NCI-H526 treated with DMSO at 0.1 percent for 48 hours (cell line): ENCODE measurements around the gene RNASE12.
"Not testable (repeated sequence)": the region's sequence is repeated elsewhere in the genome, so short reads cannot be mapped to it uniquely, and the experiment has no call there.

Source experiments
- DNase-seq: peaks from one replicate; lab custom pipeline; 2025; lab: John Stamatoyannopoulos, UW

Gene RNASE12

DNA sequence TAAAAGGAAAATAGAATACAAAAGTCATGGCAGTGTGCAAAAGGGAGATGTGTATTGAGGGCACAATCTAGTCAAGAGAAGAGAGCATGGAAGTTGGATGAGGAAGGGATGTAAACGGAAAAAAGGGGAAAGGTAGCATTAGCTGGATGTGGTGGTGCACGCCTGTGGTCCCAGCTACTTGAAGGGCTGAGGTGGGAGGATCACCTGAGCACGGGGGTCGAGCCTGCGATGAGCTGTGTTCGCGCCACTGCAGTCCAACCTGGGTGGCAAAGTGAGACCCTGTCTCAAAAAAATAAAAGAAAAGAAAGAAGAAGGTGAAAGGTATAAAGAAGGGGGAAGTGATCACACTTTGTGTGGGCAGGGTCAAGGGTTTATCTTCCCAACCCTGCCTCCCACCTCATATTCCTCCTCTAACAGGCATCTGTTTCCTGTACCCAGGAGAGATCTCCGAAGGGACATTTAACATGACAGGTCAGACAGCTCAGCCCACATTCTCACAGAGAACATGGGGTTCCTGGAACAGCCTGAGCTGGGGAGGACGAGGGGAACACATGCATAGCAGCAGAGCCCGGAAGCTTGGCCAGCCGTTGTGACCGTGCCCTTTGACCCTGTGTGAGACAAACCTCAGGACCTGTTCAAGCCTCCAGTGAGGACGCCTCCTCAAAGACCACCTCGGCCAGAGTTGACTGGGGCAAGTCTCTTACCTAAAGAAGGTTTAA lies 12.2 kb downstream of the RNASE12 start:
- no peak for DNase-seq

DNA sequence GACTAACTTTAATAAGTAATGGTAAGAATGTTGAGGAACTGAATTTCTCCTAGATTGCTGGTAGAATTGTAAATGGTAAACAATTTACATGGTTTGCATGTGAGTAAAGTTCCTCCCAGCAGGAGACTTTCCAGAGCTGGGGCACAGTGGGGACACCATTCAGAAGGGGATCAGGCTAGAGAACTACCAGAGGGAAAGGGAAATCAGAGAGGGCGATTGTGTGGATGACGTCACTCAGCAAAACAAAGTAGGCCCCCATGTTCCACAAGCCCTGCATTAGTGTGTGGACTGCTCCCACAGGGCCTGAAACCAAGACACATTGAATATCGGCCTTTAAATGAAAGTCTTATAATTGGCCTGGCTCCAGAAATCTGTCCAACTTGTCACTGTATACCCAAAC lies 12.9 kb downstream of the RNASE12 start:
- DNase-seq, result no peak

DNA sequence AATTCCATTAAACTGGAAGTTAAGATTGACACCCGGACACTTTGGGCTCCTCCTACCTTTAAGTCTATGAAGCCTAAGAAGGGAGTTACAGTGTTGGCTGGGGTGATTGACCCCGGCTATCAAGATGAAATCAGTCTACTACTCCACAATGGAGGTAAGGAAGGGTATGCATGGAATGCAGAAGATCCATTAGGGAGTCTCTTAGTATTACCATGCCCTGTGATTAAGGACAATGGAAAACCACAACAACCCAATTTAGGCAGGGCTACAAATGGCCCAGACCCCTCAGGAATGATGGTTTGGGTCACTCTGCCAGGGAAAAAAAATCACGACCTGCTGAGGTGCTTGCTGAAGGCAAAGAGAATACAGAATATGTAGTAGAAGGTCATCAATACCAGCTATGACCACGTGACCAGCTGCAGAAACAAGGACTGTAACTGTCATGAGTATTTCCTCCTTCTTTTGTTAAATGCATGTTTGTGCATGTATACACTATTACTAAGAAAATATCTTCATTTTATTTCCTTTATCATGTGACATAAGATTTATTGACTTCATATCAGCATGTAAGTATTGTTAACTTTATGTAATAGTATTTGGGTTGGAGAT lies 18.7 kb downstream of the RNASE12 start:
- DNase-seq, result not testable (repeated sequence)

DNA sequence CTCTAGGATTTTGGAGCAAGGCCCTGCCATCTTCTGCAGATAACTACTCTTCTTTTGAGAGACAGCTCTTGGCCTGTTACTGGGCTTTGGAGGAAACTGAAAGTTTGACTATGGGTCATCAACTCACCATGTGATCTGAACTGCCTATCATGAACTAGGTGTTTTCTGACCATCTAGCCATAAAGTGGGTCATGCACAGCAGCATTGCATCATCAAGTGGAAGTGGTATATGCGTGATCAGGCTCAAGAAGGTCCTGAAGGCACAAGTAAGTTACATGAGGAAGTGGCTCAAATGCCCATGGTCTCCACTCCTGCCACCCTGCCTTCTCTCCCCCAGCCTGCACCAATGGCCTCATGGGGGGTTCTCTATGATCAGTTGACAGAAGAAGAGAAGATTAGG lies 20.5 kb downstream of the RNASE12 start:
- not testable (repeated sequence) for DNase-seq

DNA sequence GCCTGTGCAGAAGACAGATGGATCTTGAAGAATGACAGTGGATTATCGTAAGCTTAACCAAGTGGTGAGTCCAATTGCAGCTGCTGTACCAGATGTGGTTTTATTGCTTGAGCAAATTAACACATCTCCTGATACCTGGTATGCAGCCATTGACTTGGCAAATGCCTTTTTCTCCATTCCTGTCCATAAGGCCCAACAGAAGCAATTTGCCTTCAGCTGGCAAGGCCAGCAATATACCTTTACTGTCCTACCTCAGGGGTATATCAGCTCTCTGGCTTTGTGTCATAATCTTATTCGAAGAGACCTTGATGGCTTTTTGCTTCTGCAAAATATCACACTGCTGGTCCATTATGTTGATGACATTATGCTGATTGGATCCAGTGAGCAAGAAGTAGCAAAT lies 21.3 kb downstream of the RNASE12 start:
- not testable (repeated sequence) for DNase-seq

DNA sequence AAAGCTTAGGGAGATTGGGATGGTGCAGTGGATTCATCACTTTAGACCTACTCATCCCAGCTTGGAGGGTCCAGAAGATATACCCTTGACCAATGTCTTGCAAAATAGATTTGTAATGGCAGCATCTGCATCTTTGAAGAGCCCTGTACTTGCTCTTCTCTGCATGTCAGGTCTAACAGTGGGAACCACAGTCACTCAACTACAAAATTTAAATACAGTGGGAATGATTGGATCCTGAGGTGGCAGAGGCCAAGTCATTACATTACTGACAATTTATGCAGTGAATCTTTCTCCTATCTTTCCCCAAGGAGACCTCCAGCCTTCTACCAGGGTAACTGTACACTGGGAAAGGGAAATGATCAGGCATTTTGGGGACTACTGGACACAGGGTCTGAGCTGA lies 22.1 kb downstream of the RNASE12 start:
- DNase-seq, result no peak

DNA sequence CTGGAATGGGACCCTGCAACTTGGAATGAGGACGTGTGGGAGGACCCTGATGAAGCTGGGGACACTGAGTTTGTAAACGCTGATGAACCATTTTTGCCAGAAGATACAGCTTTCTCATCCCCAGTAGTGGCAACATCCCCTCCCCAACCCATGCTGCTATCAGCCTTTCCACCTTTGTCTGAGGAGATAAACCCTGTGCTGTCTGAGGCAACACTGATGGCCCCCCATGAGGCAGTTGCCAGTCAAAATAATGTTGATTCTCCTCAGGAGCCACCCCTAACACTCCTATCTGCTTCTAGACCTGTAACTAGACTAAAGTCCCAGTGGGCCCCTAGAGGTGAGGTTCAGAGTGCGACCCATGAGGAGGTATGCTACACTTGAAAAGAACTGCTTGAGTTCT lies 22.8 kb downstream of the RNASE12 start:
- DNase-seq, result no peak

DNA sequence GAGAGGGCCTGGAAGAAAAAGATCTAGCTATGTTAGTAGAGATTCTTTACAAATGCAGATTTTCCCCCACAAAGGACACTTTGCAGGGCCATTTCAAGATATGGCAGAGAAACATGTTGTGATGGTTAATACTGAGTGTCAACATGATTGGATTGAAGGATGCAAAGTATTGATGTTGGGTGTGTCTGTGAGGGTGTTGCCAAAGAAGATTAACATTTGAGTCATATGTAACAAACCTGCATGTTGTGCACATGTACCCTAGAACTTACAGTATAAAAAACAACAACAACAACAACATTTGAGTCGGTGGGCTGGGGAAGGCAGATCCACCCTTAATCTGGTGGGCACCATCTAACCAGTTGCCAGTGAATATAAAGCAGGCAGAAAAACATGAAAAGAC lies 24.0 kb downstream of the RNASE12 start:
- DNase-seq, result not testable (repeated sequence)

DNA sequence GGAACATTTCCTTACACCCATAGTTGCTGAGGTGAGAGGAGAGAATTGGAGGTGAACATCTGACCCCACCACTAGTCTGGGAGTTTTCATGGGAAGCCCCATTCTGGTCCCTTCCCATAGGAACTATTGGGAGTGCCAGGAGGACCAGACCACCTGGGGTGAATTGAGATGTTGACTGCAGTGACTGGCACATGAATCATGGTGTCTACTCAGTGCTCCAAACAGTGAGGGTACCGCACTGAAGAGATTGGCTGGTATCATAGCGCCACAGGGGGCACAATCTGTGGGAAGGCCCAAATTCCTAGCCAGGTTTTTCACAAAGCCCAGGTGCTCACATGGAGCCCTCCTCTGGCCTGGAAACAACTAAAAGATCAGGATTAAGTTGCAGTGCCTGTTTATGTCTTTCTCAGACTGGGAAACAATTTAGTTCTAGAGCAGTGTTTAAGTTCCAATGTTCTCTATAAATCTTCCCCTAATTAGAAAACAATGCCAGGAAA lies 26.6 kb downstream of the RNASE12 start:
- DNase-seq, result no peak

DNA sequence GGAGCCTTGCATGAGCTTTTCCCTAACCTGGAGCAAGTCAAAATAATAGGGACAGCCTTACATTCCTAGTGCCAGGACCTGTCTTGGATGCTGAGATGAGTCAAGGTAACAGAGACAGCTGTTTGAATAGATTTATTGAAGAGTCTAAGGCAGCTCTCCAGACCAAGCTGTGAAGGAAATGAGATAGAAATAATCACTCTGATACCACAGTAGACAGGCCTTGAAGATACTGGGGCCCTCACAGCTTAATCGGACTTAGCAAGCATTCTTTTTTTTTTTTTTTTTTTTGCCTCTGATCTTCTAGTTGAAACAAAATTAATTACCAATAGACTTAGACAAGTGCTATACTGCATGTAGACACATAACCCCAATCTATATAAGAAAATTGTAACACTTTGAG lies 27.2 kb downstream of the RNASE12 start:
- DNase-seq, result no peak

DNA sequence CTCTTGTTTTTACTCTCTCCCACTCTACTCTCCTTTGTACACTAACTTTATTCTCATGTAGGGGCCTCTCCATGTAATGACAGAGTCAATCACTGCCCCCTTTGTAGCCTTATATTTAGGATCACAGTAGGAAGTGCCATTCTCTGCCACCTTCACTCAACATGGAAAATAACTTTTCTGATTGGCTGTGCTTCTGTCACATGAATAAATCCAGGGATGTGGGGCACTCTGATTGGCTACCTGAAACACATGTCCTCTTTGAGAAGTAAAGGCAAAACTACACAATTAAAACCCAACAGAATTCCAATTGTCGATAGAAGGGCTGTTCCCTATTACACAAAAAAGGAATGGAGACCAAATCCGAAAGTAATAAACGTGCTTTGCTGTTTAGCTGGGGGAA lies 30.2 kb downstream of the RNASE12 start, which contains the start of gene RNASE9:
Gene RNASE9, minus strand, starts transcription at position 87 of the 400 bp plus-strand sequence.
- DNase-seq, result no peak

DNA sequence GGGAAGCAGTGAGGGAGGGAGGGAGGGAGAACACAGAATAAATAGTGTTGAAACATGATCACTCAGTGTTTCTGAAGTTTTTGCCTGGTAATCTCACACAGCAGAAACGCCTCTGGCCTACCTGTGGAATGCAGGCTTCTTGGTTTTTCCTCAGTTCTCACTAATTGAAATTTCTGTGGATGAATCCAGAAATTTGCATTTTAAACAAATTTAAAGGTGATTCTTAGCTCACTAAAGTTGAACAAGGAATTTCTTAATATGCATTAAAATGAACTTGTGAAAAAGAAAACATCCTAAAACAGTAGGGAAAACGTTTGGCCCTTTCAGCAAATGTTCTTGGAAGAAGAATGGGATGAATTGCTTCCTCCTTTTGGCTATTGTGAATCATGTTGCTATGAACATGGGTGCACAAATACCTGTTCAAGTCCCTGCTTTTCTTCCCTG lies 31.7 kb downstream of the RNASE12 start:
- DNase-seq, result no peak

DNA sequence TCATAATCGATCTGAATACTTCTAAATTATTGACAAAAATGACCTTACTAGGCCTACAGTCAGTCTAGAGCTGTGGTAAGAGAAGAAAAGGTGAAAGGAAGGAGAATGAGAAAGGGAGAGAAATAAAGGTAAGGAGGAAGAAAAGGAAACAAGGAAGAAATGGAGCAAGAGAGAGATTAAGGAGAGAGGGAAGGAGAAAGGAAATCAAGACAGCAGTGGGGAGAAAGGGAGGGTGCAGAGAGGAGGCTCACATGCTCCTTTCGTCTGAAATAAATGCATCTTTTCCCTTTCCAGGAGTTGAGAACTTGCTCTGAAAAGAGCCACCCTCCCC lies 34.0 kb downstream of the RNASE12 start:
- no peak for DNase-seq

DNA sequence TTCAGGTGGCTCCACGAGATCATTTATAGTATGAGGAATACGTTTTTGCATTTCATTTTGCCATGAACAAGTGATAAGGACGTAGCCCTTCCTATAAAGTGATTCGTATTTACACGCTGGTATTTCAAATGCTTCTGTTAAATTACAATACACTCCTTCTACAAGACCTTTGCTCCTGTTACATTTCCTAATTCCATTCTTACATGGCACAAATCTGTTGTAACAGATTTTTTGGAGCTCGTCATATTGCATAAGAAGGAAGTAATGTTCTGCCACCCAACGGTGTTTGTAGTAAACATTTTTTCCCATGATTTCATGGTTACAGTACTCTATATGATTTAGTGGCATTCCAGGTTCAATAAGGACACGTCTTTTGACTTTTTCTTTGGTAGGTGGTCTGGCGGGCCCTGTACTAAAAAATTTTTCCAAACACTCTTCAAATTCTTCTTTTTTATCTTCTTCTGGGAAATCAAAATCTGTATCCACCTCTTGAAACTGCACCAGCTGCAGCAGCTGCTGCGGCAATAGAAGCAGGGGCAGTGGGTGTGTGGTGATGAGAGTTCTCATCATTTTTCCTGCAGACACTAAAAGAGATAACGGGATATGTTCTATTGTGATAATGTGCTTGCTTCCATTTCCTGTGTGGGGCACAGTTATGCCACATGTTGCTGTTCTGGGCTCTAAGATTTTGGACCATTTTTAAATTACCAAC lies 34.5 kb downstream of the RNASE12 start:
- no peak for DNase-seq

DNA sequence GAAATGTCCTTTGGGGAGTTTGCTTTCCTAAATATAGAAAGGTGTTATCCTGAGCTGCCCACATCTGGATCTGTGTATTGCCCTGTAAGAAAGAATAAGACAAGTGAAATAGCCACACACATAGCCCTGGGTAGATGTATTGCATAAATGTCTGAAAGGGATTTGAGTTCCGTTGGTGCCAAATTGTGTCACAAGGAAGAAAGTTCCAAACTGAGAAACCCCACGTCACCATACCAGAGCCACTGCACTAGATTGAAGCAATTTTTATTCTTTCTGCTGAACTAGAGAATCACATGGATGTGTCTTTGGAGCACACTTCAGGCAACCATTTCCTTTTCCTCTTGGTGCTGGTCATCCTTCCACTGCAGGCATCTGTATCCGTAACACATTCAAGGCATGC lies 35.3 kb downstream of the RNASE12 start:
- no peak for DNase-seq

DNA sequence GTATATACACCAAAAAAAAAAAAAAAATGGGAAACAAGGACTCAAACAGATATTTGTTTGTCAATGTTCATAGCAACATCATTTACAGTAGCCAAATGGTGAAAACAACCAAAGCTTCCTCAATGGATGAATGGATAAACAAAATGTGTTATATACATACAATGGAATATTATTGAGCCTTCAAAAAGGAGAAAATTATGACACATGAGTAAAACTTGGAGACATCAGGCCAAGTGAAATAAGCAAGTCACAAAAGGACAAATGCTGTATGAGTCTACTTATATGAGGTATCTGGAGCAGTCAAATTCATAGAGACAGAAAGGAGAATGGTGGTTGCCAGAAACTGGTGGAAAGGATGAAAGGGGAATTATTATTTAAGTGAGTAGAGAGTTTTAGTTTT lies 38.2 kb downstream of the RNASE12 start:
- no peak for DNase-seq

DNA sequence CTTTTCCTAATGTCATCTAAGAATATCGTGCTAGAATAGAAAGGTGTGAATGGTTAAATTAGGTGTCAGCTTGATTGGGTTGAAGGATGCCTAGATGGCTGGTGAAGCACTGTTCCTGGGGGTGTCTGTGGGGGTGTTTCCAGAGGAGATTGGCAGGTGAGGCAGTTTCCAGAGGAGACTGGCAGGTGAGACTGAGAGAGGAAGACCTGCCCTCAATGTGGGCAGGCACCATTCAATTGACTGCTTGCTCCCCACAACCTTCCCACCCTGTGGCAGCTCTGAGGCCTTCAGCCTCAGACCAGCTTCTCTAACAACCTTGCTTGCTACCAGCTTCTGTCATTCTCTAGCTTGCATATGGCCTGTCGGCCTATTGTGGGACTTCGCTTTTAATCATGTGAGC lies 39.6 kb downstream of the RNASE12 start:
- DNase-seq, result no peak

DNA sequence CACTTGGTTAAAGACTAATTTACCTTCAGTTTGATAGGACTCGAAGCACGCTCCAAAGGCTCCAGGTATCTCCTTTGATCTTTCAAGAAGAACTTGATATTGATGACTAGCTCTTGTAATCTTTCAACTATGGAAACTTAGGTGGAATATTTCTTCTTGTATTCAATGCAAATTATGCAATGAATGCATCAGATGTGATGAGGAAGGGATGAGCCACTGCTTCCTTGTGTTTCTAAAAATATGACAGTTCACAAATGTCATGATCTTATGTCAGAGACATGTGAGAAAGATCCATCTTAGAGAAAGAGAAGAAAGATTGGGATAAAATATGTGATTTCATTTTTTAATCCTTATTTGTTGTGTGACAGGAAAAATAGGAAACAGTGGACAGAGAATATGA lies 40.2 kb downstream of the RNASE12 start:
- no peak for DNase-seq

DNA sequence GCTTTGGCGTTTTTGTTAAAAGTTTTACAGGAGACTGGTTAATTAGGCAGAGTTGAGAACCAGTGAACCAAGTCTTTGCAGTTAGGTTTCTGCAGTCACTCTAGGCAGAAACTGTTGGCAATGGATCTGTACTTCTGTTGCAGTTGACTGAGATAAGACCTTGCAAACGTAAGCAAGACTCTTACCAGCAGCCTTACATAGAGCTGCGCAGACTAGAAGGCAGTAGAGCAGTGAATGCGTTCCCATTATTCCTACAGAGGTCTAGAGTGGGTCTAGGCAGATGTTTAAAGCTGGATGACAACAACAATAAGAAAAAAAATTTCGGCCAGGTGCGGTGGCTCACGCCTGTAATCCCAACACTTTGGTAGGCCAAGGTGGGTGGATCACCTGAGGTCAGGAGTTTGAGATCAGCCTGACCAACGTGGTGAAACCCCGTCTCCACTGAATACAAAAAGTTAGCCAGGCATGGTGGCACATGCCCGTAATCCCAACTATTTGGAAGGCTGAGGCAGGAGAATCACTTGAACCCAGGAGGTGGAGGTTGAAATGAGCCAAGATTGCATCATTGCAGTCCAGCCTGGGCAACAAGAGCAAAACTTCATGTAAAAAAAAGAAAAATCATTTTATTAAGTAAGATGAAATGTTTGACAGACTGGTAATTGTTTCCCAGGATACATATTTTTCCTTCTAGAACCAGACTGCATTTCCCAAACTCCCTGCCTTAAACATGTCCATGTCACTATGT lies 42.6 kb downstream of the RNASE12 start:
- DNase-seq, result no peak

DNA sequence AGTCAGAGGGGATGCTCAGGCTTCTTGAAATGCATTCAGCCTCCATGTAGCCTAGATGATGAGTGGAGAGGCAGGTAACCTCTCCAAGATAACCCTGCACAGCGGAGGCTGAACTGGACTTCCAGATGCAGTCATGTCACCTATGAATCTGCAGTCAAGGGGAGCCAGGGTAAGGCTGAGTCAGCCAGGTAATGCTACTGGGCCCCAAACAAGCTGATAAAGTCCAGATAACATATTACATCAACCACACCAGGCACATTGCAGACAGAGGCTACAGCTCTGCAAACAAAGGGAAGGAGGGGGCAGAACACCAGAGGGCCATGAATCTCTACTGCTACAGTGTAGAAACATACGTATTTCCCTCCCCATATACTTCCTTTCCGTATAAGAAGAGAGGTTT lies 44.3 kb downstream of the RNASE12 start:
- DNase-seq, result no peak
